HEK293T (cell line): Measurements from ENCODE around the gene BRMS1L.
"Not testable (repeated sequence)": the region's sequence is repeated elsewhere in the genome, so short reads cannot be mapped to it uniquely, and the experiment has no call there.

Experiments used
- ARNT ChIP-seq: fragments of 450-650 bp; IDR thresholded peaks from 2 replicates; pipeline ENCODE4 v1.6.1; 2017; ENCODE audit warnings: mild to moderate bottlenecking
- BHLHE40 ChIP-seq: fragments of 450-650 bp; IDR thresholded peaks from 2 replicates; pipeline ENCODE4 v1.6.1; 2016; ENCODE audit warnings: mild to moderate bottlenecking, moderate library complexity, borderline replicate concordance
- FOXA1 ChIP-seq: fragments of 450-650 bp; IDR thresholded peaks from 2 replicates; pipeline ENCODE4 v1.6.1; 2016; ENCODE audit warnings: mild to moderate bottlenecking
- FOXK2 ChIP-seq: fragments of 450-650 bp; IDR thresholded peaks from 2 replicates; pipeline ENCODE4 v1.6.1; 2016; ENCODE audit warnings: mild to moderate bottlenecking
- L3MBTL2 ChIP-seq: fragments of 450-650 bp; conservative IDR thresholded peaks from 2 replicates; pipeline ENCODE4 v1.6.1; 2016; ENCODE audit warnings: mild to moderate bottlenecking
- NFRKB ChIP-seq: fragments of 450-650 bp; IDR thresholded peaks from 2 replicates; pipeline ENCODE4 v1.6.1; 2016; ENCODE audit warnings: mild to moderate bottlenecking, moderate library complexity
- PKNOX1 ChIP-seq: fragments of 450-650 bp; IDR thresholded peaks from 2 replicates; pipeline ENCODE4 v1.6.1; 2016
- SP1 ChIP-seq: fragments of 450-650 bp; IDR thresholded peaks from 2 replicates; pipeline ENCODE4 v1.6.1; 2017
- SUZ12 ChIP-seq: fragments of 450-650 bp; IDR thresholded peaks from 2 replicates; pipeline ENCODE4 v1.6.1; 2016; ENCODE audit warnings: mild to moderate bottlenecking
- ZNF384 ChIP-seq: fragments of 450-650 bp; IDR thresholded peaks from 2 replicates; pipeline ENCODE4 v1.6.1; 2016

- TF ChIP-seq ARNT, PKNOX1, BHLHE40, L3MBTL2, SUZ12, SP1, FOXK2, ZNF384, FOXA1, NFRKB: not testable (repeated sequence)
These were observed 48.6 kb upstream of the BRMS1L start for GRCh38 chr14:35777550-35777949.
